ENCODE measurements around the gene EEF2K. TPM values are rescaled to one million over a fixed set of nuclear protein-coding genes. Genes with fewer than 3 reads are reported as not detected.

The EEF2K gene
- total and polyA plus RNA-seq, 2 of the 13 experiments (the other 11 are each of a cell fraction or from before 2014, with no cell fraction given): 22.0 to 23.8 TPM

DNA sequence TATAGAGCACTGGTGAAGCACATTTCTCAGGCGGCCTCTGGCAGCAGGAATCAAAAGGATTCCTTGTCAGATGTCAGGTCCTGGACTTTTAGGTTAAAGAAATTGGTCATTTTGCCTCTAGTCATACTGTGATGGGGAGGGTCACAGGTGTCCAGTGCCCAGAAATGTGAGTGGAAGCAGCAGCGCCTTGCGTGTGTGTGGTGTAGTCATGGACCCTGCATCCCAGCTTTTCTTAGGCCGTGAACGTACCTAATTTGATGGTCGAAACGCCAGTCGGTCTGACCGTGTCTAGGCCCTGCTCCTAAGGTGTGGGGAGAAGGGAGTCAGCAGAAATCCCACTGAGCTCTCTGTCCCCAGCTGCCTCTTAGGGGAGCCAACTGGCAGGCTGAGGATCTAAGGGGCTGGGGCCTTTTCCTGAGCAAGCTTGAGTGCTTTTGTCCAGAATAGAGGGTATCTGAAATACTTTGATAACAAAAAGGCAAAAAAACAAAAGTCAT, 123.2 kb downstream of the EEF2K start:
- H3K9me3 ChIP-seq (ENCODE audit: low read length): no peaks in the 10 kb centered on the region
- no peak for DNase-seq (ENCODE audit: low spot score)
- no peak overlapping the region for H3K4me2 ChIP-seq (ENCODE audit: low read depth, low read length)
- no peak overlapping the region for H3K9ac ChIP-seq (ENCODE audit: insufficient read depth, low read depth, low read length)
- H3K27me3 ChIP-seq (ENCODE audit: control insufficient read depth in 1 of 2, insufficient read depth in 2 of 2, low read length in 2 of 2): no peaks in the 10 kb centered on the region
- peaks cover 67 to 92% of the 10 kb centered on the region in 2 experiments for H3K36me3 ChIP-seq (replicated peaks in 1 of 2; ENCODE audit: control insufficient read depth in 1 of 2, insufficient read depth in 2 of 2, low read length in 2 of 2)
- in situ Hi-C loops (cut with HindIII; ENCODE audit: extremely low pct_ligation_motif_present, low pct_unique_long_range_greater_than_20kb): loop anchor here (25.0 kb wide), 2 partner anchors 767 to 1167 kb away; partner anchors contain the start of genes DNAH3 and LDAF1
- no peak for FAIRE-seq
- H4K20me1 ChIP-seq (ENCODE audit: insufficient read depth, low read length): 0 out of 2 replicates have a peak, but pooled peaks cover 10% of the 10 kb centered on the region
- H3K27ac ChIP-seq (ENCODE audit: extremely low read length, insufficient read depth, low read length): no peak overlapping the region
- no peaks in the 10 kb centered on the region for H3K79me2 ChIP-seq (ENCODE audit: insufficient read depth, low read length)
- ChIA-PET POLR2A (no interaction called here), CTCF (ENCODE audit: low intra/inter-chr PET ratio, low total read pairs) (no interaction called here)
- intact Hi-C loops (cut with micrococcal nuclease; ENCODE audit: unreplicated experiment): no loop called here
- no peak for ATAC-seq
- H2AFZ ChIP-seq (ENCODE audit: low read length): no peak overlapping the region
- TSS peak; percentile 11 for BruUV-seq (replicated peaks)
- WGBS (ENCODE audit: low lambda C conversion rate): 94% methylated on average over 9 of the region's 9 CpGs
- no peaks in the 10 kb centered on the region for H3K4me1 ChIP-seq (ENCODE audit: insufficient read depth, low read length)
- no peak overlapping the region for H3K4me3 ChIP-seq (replicated peaks in 1 of 3; ENCODE audit: insufficient read depth in 1 of 3, low read depth in 2 of 3, low read length in 3 of 3)
- TF ChIP-seq RFX3 (CRISPR knock-in tag; IDR thresholded peaks at IDR 0.05): no peak
- TF ChIP-seq, protein P1, sequence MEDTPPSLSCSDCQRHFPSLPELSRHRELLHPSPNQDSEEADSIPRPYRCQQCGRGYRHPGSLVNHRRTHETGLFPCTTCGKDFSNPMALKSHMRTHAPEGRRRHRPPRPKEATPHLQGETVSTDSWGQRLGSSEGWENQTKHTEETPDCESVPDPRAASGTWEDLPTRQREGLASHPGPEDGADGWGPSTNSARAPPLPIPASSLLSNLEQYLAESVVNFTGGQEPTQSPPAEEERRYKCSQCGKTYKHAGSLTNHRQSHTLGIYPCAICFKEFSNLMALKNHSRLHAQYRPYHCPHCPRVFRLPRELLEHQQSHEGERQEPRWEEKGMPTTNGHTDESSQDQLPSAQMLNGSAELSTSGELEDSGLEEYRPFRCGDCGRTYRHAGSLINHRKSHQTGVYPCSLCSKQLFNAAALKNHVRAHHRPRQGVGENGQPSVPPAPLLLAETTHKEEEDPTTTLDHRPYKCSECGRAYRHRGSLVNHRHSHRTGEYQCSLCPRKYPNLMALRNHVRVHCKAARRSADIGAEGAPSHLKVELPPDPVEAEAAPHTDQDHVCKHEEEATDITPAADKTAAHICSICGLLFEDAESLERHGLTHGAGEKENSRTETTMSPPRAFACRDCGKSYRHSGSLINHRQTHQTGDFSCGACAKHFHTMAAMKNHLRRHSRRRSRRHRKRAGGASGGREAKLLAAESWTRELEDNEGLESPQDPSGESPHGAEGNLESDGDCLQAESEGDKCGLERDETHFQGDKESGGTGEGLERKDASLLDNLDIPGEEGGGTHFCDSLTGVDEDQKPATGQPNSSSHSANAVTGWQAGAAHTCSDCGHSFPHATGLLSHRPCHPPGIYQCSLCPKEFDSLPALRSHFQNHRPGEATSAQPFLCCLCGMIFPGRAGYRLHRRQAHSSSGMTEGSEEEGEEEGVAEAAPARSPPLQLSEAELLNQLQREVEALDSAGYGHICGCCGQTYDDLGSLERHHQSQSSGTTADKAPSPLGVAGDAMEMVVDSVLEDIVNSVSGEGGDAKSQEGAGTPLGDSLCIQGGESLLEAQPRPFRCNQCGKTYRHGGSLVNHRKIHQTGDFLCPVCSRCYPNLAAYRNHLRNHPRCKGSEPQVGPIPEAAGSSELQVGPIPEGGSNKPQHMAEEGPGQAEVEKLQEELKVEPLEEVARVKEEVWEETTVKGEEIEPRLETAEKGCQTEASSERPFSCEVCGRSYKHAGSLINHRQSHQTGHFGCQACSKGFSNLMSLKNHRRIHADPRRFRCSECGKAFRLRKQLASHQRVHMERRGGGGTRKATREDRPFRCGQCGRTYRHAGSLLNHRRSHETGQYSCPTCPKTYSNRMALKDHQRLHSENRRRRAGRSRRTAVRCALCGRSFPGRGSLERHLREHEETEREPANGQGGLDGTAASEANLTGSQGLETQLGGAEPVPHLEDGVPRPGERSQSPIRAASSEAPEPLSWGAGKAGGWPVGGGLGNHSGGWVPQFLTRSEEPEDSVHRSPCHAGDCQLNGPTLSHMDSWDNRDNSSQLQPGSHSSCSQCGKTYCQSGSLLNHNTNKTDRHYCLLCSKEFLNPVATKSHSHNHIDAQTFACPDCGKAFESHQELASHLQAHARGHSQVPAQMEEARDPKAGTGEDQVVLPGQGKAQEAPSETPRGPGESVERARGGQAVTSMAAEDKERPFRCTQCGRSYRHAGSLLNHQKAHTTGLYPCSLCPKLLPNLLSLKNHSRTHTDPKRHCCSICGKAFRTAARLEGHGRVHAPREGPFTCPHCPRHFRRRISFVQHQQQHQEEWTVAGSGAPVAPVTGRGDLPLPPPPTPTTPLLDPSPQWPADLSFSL (CRISPR knock-in tag; IDR thresholded peaks at IDR 0.05): no peak
- TF ChIP-seq ZSCAN31 (CRISPR knock-in tag; IDR thresholded peaks at IDR 0.05; ENCODE audit: low read depth): no peak
- no peak for TF ChIP-seq ZNF816 (CRISPR knock-in tag; IDR thresholded peaks at IDR 0.05; ENCODE audit: borderline replicate concordance)
- TF ChIP-seq MAZ (IDR thresholded peaks at IDR 0.05; ENCODE audit: borderline replicate concordance, low read depth, low read length): no peak
- TF ChIP-seq MAZ (CRISPR knock-in tag; IDR thresholded peaks at IDR 0.05; ENCODE audit: low read depth): no peak
- TF ChIP-seq, protein P2, sequence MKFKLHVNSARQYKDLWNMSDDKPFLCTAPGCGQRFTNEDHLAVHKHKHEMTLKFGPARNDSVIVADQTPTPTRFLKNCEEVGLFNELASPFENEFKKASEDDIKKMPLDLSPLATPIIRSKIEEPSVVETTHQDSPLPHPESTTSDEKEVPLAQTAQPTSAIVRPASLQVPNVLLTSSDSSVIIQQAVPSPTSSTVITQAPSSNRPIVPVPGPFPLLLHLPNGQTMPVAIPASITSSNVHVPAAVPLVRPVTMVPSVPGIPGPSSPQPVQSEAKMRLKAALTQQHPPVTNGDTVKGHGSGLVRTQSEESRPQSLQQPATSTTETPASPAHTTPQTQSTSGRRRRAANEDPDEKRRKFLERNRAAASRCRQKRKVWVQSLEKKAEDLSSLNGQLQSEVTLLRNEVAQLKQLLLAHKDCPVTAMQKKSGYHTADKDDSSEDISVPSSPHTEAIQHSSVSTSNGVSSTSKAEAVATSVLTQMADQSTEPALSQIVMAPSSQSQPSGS (CRISPR knock-in tag; IDR thresholded peaks at IDR 0.05): no peak
- TF ChIP-seq, protein P3, sequence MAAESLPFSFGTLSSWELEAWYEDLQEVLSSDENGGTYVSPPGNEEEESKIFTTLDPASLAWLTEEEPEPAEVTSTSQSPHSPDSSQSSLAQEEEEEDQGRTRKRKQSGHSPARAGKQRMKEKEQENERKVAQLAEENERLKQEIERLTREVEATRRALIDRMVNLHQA (CRISPR knock-in tag; IDR thresholded peaks at IDR 0.05): no peak
- TF ChIP-seq POLR2G (IDR thresholded peaks at IDR 0.05; ENCODE audit: low read depth, low read length): 0 out of 2 replicates have a peak, but pooled peaks have one; percentile 20
- no peak for TF ChIP-seq FOXM1 (CRISPR knock-in tag; IDR thresholded peaks at IDR 0.05)
- TF ChIP-seq ZNF543 (CRISPR knock-in tag; IDR thresholded peaks at IDR 0.05): no peak
- TF ChIP-seq KAT2B (IDR thresholded peaks at IDR 0.05; ENCODE audit: borderline replicate concordance, low read depth, low read length): no peak
- no peak for TF ChIP-seq ZNF234 (CRISPR knock-in tag; conservative IDR thresholded peaks at IDR 0.05)
- no peak for TF ChIP-seq ZNF569 (CRISPR knock-in tag; IDR thresholded peaks at IDR 0.05; ENCODE audit: borderline replicate concordance)
- no peak for TF ChIP-seq GZF1 (CRISPR knock-in tag; IDR thresholded peaks at IDR 0.05)

All from HepG2 (cell line).